GM18507 (cell line): ENCODE data around the gene TBC1D4.
"Not testable (repeated sequence)": the region's sequence is repeated elsewhere in the genome, so short reads cannot be mapped to it uniquely, and the experiment has no call there.

ENCODE experiments used
- DNase-seq: peaks from one replicate; pipeline ENCODE4 v3.0.0; 2011; ENCODE audit warnings: low read depth; ENCODE audit not compliant: insufficient read length; ENCODE audit errors: extremely low spot score
- FAIRE-seq: peaks from 2 replicates; lab custom pipeline; 2011; peaks lifted over from hg19 to GRCh38; lab: Jason Lieb, UNC

Gene TBC1D4

GRCh38 chr13:75255653-75256052, 226.3 kb downstream of the TBC1D4 start:
- no peak for FAIRE-seq

GRCh38 chr13:75255147-75255546, 226.8 kb downstream of the TBC1D4 start:
- FAIRE-seq (no peak), DNase-seq (no peak)

More at GRCh38 chr13:75255653-75256052, 226.3 kb downstream of the TBC1D4 start:
- DNase-seq = no peak

GRCh38 chr13:75251188-75251587, 230.8 kb downstream of the TBC1D4 start:
- FAIRE-seq (no peak), DNase-seq (no peak)

GRCh38 chr13:75250526-75251178, 231.3 kb downstream of the TBC1D4 start:
- DNase-seq (no peak), FAIRE-seq (no peak)

GRCh38 chr13:75245578-75245977, 236.4 kb downstream of the TBC1D4 start:
- not testable (repeated sequence) for DNase-seq, FAIRE-seq

- not testable (repeated sequence) for FAIRE-seq, DNase-seq
Observed at GRCh38 chr13:75240240-75240639, 241.7 kb downstream of the TBC1D4 start.

GRCh38 chr13:75236774-75237173, 245.2 kb downstream of the TBC1D4 start:
- no peak for DNase-seq
- no peak for FAIRE-seq
